Spinal cord (tissue), 10 donors: ENCODE results near the gene CKAP4. TPM values are rescaled to one million over a fixed set of nuclear protein-coding genes. Genes with fewer than 3 reads are reported as not detected.
A peak's percentile ranks its signal among the peaks of the same experiment; 100 is the strongest.

ENCODE experiments used
- DNase-seq, 6 donors: peaks; one replicate each; pipeline versions ENCODE4 v3.0.0 to v3.0.0-alpha.2; 2013 to 2015; ENCODE audit warnings: low spot score in 6 of 6, low read depth in 4 of 6
- H3K27ac ChIP-seq: one replicate; pipeline ENCODE4 v1.5.1; 2013; ENCODE audit warnings: low read depth, low read length, control low read depth
- H3K27me3 ChIP-seq: one replicate; pipeline ENCODE4 v1.6.1; 2013; ENCODE audit warnings: low read length; ENCODE audit not compliant: control insufficient read depth, insufficient read depth
- H3K36me3 ChIP-seq: one replicate; pipeline ENCODE4 v1.6.1; 2013; ENCODE audit warnings: low read length; ENCODE audit not compliant: control insufficient read depth, insufficient read depth
- H3K4me1 ChIP-seq: one replicate; pipeline ENCODE4 v1.6.1; 2013; ENCODE audit warnings: low read length; ENCODE audit not compliant: control insufficient read depth, insufficient read depth
- H3K4me3 ChIP-seq: one replicate; pipeline ENCODE4 v1.5.1; 2013; ENCODE audit warnings: low read depth, low read length, control low read depth
- H3K9me3 ChIP-seq: one replicate; pipeline ENCODE4 v1.6.1; 2013; ENCODE audit warnings: low read length; ENCODE audit not compliant: control insufficient read depth, insufficient read depth
- WGBS: methylation state at CpG from one replicate; pipeline ENCODE4 v1.1.5; 2013; ENCODE audit warnings: missing lambda C conversion rate; ENCODE audit not compliant: insufficient coverage; 5-methylcytosine and 5-hydroxymethylcytosine counted together
- polyA plus RNA-seq, 2 donors: library from polyadenylated mRNA; unstranded; fragments of 120-200 nt; gene quantifications; one replicate each; pipeline ENCODE4 v1.2.1, GENCODE V29; 2013; ENCODE audit not compliant: insufficient read length in 2 of 2
- total RNA-seq, 2 donors: library from RNA; depleted of rRNA in 1 of 2; stranded (reverse); fragments of 120-200 nt in 1 of 2; fragments of >200 nt in 1 of 2; gene quantifications; one replicate each; pipeline versions ENCODE4 v1.2.3 to v1.2.4, GENCODE V29; 2013 to 2014
- donor health status: healthy.

Gene CKAP4
- total and polyA plus RNA-seq, 4 donors = 44.3 to 65.6 (median 54.2) TPM

DNA sequence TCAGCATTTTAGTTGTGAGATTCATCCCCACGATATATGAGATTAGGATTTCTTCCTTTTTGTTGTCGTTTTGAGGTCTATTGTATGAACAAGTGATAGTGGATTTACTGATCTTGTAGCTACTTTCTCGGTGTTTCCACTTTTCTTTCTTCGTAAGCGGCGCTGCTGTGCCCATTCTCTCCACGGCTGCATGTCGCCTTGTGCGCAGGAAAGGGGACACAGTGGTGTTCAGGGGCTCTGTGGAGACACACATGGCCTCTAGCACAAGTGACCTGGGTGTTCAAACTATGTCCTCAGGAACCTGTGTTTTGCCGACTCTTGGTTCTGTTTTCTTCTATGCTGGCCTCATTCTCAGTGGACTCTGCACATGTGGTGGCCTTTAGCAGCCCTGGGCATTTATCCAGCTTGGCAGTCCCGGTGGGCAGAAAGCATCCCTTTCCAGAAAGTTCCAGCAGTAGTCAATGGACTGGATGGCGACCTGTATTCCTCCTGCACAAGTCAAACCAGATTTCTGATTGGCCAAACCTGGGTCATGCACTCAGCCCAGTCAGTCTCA lies 18.7 kb downstream of the CKAP4 start:
- H3K4me1 ChIP-seq = peaks cover 5% of the 10 kb centered on the region
- DNase-seq = no peak
- WGBS = 77% methylated on average over 11 of the region's 12 CpGs

DNA sequence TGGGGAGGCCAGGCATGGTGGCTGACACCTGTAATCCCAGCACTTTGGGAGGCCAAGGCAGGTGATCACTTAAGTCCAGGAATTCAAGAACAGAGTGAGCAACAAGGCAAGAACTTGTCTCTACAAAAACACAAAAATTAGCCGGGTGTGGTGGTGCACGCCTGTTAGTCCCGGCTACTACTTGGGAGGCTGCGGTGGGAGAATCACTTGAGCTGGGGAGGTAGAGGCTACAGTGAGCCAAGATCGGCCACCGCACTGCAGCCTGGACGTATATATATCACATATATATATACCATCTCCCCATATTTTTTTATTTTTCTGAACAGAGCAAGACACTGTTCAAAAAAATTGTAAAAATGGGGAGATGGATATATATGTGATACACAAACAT lies 19.5 kb downstream of the CKAP4 start:
- no CpG with 5 or more reads among the region's 7 CpGs for WGBS

More for the DNA sequence above, 18.7 kb downstream of the CKAP4 start:
- Histone ChIP-seq H3K36me3 (peaks cover 5% of the 10 kb centered on the region), H3K4me3 (no peak overlapping the region), H3K9me3 (no peaks in the 10 kb centered on the region), H3K27me3 (no peaks in the 10 kb centered on the region), H3K27ac (no peak overlapping the region)

DNA sequence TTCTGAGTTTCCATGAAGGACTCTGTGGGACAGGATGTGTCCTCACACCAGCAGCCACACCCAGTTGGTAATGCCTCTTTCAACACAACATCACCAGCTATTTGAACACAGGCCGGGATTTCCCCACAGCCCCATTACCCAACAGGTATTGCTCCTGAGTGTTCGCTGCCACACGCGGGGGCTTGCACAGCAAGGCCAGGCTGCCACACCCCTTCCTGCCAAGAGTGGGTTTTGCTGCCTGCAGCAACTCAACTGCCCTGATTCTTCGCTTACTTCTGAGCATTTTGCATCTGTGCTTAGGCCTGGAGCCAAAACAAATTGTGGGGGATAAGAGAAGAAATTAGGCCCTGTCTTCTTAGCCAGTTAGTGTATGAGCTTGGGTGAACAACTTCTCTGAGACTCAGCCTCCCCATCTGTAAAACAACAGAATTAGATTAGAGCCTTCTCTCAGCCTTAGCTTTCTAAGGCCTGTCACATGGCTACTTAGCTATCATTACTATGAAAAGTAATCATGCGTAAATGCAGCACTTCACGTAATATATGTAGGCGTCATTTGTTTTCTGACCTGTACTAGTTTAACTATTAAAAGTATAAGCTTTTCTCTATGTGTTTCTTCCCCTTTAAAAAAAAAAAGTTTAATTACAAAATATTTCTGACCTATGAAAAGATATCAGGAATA lies 20.0 kb downstream of the CKAP4 start:
- Histone ChIP-seq H3K4me3 (no peak overlapping the region), H3K4me1 (peaks cover 5% of the 10 kb centered on the region), H3K27me3 (no peaks in the 10 kb centered on the region), H3K9me3 (no peaks in the 10 kb centered on the region), H3K36me3 (peaks cover under 1% of the 10 kb centered on the region), H3K27ac (no peak overlapping the region)
- DNase-seq = no peak
- WGBS = 83% methylated on average over 4 of the region's 8 CpGs

More for the DNA sequence above, 19.5 kb downstream of the CKAP4 start:
- Histone ChIP-seq H3K36me3 (peaks cover 5% of the 10 kb centered on the region), H3K27ac (no peak overlapping the region), H3K27me3 (no peaks in the 10 kb centered on the region), H3K4me3 (no peak overlapping the region), H3K4me1 (peaks cover 5% of the 10 kb centered on the region), H3K9me3 (no peaks in the 10 kb centered on the region)
- DNase-seq = no peak

DNA sequence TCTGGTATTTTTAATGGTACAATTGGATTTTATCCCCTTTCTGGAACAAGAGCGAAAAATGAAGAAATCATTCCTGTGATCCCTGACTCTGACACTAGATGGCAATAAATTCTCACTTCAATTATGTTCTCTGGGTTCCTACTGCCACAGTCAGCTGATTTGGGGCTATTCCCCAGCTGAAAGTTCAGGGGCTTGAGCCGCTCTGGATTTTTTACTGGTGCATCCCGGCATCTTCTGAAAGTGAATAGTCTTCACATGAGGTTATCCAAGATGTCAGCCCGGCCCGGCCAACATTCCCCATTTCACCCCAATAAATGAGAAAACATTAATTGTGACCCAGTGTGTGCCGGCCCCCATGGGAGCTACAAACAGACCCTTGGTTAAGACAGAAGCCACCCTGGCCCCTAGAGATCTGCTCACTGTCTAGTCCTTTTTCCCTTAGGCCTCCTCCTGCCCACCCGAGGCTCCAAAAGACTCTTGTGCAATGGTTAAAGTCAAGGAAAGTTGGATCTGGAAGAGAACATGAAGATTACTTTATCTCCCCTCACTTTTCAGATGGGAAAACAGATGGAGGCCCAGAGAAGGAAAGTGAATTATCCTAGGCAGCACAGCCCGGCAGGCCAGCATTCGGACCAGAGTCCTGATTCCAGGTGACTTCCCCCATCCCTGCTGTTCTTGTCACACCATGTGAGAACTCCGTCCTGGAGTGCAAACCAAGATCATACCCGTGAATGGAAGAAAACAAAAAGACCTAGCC lies 20.8 kb downstream of the CKAP4 start:
- no peak overlapping the region for H3K27ac ChIP-seq
- DNase-seq = peak in 4 of 6 donors; percentile 44 to 84 (median 66)
- 41% methylated on average over 8 of the region's 11 CpGs for WGBS

DNA sequence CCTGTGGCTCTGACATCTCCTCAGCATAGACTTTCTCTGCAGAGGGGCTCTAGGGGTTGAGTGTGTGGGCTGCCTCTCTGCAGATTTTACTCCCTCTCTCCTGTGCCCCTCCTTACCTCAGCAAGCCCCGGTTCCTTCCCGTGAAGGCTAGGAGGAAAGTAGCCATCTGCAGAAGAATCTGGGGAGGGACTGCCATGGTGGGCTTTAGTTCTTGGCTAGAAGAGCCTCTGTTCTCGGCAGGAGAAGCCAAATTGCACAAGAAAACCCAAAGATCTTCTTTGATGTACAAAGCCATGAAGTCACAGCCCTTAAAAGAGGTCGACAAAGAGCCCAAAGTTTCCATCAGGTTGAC lies 23.5 kb downstream of the CKAP4 start:
- whole genome bisulfite sequencing = 67% methylated on average over 1 of the region's 4 CpGs
- no peaks in the 10 kb centered on the region for H3K9me3 ChIP-seq
- H3K4me3 ChIP-seq = no peak overlapping the region
- H3K27ac ChIP-seq = no peak overlapping the region
- H3K27me3 ChIP-seq = no peaks in the 10 kb centered on the region
- no peaks in the 10 kb centered on the region for H3K36me3 ChIP-seq
- H3K4me1 ChIP-seq = peaks cover 5% of the 10 kb centered on the region
- no peak for DNase-seq

More for the DNA sequence above, 20.8 kb downstream of the CKAP4 start:
- H3K36me3 ChIP-seq = no peaks in the 10 kb centered on the region
- no peaks in the 10 kb centered on the region for H3K9me3 ChIP-seq
- H3K4me3 ChIP-seq = no peak overlapping the region
- no peaks in the 10 kb centered on the region for H3K27me3 ChIP-seq
- peaks cover 5% of the 10 kb centered on the region for H3K4me1 ChIP-seq

DNA sequence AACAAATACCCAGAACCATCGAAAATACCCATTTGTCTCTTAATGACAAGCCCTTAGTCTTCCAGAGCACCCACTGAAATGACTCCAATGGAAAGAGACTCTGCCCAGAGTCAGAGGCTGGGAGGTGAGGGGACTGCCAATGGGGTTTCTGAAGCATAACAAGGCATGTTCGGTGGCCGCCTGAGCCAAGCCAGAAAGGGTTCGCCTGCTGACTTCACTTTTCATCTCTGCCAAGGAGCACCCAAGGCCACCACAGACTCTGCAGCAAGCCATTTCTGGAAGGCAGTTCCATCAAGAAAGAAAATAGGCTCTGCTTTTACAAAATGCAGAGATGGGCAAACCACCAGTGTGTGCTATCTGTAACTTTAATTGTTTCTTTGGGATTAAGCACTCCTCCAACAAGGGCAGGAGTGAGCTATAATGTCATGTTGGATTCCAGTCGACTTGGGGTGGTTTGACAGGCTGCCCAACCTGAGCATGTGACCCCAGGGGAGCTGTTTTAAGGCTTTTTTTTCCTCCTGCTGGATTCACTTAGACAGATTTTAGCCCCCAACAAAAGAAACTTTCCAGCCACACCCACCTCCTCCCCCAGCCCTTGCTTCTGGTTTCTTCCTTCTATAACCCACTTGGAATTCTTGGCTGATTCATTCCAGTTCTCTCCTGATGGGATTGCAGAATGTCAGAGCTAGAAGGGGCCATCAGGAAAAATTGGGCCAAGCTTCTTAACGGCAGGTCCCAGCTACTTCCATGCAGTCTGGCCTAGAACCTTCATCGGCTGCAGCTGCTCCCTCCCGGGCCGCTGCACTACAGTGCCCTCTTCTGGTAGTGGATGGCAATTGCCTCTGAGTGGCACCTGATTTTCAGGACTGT lies 24.1 kb downstream of the CKAP4 start:
- Histone ChIP-seq H3K9me3 (no peaks in the 10 kb centered on the region), H3K27me3 (no peaks in the 10 kb centered on the region), H3K4me3 (no peak overlapping the region), H3K4me1 (peaks cover 5% of the 10 kb centered on the region), H3K27ac (no peak overlapping the region), H3K36me3 (no peaks in the 10 kb centered on the region)
- 29% methylated on average over 7 of the region's 9 CpGs for WGBS
- peak in 3 of 6 donors; percentile 23 to 72 (median 62) for DNase-seq

DNA sequence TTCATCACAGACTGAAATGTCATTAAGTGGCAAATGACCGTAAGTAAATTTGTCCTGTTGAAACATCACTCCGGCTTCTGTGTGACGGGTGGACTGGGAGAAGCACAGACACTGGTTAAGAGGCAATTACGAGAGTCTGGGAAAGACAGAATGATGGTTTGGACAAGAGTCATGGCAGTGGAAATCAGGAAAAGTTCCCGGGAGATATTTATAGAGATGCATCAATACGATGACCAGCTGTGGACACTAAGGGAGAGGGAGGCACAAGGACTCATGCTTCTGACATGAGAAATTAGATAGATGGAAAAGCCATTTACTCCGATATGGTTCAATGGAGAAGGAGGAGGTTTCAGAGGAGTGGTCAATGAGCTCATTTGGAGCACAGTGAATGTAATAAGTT lies 27.3 kb downstream of the CKAP4 start:
- WGBS = 78% methylated on average over 6 of the region's 7 CpGs
- peak in 1 of 6 donors; percentile 4 for DNase-seq
- no peaks in the 10 kb centered on the region for H3K27me3 ChIP-seq
- no peak overlapping the region for H3K4me3 ChIP-seq
- no peaks in the 10 kb centered on the region for H3K36me3 ChIP-seq
- peaks cover 12% of the 10 kb centered on the region for H3K9me3 ChIP-seq
- H3K4me1 ChIP-seq = no peaks in the 10 kb centered on the region
- H3K27ac ChIP-seq = no peak overlapping the region

DNA sequence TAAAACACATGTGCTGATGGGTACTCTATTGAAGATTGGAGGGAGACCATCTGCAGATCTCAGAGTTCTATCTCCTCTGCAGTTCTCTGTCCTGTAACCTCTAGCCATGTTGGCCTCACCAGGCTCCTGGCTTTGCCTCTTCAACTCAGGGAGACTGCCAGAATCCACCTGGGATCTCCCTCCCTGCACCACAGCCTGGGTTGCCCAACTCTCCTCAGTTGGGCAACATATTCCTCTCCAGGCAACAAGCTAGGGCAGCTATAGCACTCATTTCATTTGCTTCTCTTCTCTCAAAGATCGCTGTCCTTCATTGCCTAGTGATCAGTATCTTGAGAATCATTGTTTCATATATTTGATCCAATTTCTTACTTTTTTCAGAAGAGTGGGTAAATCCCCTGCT lies 28.8 kb downstream of the CKAP4 start:
- Histone ChIP-seq H3K4me3 (no peak overlapping the region), H3K27ac (no peak overlapping the region), H3K27me3 (no peaks in the 10 kb centered on the region), H3K36me3 (no peaks in the 10 kb centered on the region), H3K9me3 (peaks cover 12% of the 10 kb centered on the region), H3K4me1 (no peaks in the 10 kb centered on the region)
- no peak for DNase-seq
- no CpG with 5 or more reads among the region's 1 CpG for WGBS

DNA sequence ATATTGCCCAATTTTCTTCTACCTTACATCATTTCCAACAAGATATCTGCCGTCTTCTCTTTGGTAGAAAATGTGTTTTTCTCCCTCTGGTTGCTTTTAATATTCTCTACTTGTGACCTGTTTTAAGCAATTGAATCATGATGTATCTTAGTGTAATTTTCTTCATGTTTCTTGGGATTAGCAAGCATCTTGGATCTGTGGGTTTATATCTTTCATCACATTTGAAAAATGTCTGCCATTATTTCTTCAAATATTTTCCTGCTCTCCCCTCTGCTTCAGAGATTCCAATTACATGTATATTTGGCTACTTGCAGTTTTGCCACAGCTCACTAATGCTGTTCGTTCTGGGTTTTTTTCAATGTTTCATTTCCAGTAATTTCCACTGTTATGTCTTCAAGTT lies 30.1 kb downstream of the CKAP4 start:
- Histone ChIP-seq H3K27ac (no peak overlapping the region), H3K4me1 (no peaks in the 10 kb centered on the region), H3K36me3 (no peaks in the 10 kb centered on the region), H3K9me3 (peaks cover 12% of the 10 kb centered on the region), H3K4me3 (no peak overlapping the region), H3K27me3 (no peaks in the 10 kb centered on the region)
- no peak for DNase-seq
- no CpG with 5 or more reads among the region's 2 CpGs for WGBS
